GM21723 (cell line): ENCODE measurements around the gene PTPRN2.
"Not testable (repeated sequence)": the region's sequence is repeated elsewhere in the genome, so short reads cannot be mapped to it uniquely, and the experiment has no call there.

Experiments used
- ATAC-seq: cut with Tn5 transposase; IDR thresholded peaks from one replicate; pipeline ENCODE4 v1.9.1; 2021; ENCODE audit warnings: mild to moderate bottlenecking, moderate library complexity; ENCODE audit not compliant: unreplicated experiment

Gene PTPRN2

GRCh38 chr7:157930441-157930840, 657.2 kb downstream of the PTPRN2 start:
- no peak for ATAC-seq

- ATAC-seq, result no peak
Measured at GRCh38 chr7:157929671-157930070, 658.0 kb downstream of the PTPRN2 start.

DNA sequence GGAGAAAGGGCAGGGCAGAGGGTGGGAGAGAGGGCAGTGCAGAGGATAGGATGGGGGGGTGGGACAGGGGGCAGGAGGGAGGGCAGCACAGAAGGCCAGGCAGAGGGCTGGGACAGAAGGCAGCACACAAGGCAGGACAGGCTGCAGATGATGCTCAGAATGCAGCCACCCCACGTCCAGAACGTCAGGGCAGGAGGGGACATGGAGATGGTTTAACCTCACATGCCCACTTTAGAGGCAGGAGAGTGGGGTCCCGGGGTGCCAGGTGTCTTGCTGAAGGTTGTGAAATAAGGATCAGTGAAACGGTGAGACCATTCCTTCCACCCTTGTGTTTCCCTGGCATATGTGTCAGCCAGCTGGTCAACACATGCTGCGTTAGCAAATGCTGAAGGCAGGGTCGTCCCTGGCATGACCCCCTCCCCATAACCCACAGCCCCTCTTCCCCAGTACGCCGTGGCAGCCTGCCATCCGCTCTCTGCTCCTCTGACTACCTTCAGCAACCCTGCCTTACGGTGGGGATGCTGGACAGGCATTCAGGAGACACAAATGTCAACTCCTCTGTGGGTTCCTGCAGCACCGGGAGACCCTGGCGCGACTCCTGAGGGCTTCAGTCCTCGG, 658.7 kb downstream of the PTPRN2 start:
- no peak for ATAC-seq

GRCh38 chr7:157928171-157928794, 659.3 kb downstream of the PTPRN2 start:
- no peak for ATAC-seq

- no peak for ATAC-seq
Measured at GRCh38 chr7:157927313-157927925, 660.2 kb downstream of the PTPRN2 start.

DNA sequence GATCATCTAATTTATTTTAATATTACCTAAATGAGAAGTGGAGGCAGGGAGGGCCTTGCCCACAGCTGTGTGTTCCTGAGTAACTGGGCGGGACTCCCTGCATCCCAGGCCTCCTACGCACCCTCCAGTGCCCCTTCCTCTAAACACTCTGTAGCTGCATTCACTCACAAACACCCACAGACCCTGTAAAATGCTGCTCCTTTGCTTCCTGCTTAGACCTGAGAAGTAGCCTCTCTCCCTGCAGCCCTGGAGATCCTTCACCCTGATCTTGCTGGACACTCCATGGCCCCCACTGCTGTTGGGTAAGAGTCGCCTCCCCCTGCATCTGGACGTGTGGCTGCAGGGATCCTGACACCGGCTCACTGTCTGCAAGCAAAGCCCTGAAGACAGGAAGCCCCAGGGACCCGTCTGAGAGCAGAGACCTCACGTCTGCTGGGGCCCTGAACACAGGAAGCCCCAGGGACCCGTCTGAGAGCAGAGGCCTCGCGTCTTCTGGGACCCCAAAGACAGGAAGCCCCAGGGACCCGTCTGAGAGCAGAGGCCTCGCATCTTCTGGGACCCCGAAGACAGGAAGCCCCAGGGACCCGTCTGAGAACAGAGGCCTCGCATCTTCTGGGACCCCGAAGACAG, 661.0 kb downstream of the PTPRN2 start:
- no peak for ATAC-seq

DNA sequence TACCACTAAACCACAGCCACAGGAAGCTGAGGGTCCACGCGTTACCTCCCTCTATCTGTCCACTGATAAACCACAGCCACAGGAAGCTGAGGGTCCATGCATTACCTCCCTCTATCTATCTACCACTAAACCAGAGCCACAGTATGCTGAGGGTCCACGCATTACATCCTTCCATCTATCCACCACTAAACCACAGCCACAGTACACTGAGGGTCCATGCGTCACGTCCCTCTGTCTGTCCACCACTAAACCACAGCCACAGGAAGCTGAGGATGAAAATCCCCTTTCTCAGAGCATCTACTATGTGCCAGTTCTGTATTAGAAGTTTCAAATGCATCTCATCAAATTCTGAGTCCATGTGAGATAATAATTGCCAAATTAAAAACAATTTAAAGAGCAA, 661.5 kb downstream of the PTPRN2 start:
- no peak for ATAC-seq

DNA sequence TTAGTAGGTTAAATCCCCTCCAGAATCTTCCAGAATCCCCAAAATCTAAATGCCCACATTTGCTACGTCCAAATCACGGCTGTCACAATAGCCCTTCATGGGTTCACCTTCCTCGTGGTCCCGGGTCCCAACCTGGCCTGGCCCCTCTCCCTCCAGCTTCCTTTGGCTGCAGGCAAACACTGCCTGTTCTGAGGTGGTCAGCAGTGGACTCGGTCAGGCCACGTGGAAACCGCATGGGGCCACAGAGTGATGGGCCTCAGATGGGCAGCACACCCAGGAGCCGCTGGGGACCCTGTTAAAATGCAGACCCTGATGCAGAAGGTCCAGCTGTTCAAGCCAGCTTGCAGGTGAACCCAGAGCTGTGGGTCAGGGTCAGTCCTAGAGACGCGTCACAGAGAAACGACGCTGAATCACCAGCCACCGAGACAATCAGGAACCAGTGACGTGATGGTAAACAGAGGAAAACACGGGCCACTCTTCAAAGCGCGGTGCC, 662.2 kb downstream of the PTPRN2 start:
- ATAC-seq, result no peak

- ATAC-seq, result no peak
Measured at GRCh38 chr7:157923903-157924630, 663.6 kb downstream of the PTPRN2 start.

DNA sequence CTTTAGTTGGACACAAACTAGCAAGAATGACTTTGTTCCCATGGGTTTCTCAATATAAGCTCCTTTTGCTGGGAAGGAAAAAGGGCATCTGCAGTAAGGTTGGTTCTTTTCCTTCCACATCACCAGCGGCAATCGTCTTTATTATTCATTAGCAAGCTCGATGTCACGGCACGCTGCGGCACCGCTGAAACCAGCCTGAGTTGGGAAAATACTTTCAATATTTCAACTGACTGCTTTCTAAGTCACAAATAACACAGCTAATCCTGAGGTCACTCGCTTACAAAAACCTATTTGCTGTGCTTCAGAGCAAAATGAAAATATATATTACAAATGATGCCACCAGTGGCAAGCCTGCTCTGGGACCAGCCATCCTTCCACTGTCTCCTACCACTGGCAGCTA, 665.0 kb downstream of the PTPRN2 start:
- no peak for ATAC-seq

- ATAC-seq, result no peak
Measured at GRCh38 chr7:157918326-157919080, 669.1 kb downstream of the PTPRN2 start.

DNA sequence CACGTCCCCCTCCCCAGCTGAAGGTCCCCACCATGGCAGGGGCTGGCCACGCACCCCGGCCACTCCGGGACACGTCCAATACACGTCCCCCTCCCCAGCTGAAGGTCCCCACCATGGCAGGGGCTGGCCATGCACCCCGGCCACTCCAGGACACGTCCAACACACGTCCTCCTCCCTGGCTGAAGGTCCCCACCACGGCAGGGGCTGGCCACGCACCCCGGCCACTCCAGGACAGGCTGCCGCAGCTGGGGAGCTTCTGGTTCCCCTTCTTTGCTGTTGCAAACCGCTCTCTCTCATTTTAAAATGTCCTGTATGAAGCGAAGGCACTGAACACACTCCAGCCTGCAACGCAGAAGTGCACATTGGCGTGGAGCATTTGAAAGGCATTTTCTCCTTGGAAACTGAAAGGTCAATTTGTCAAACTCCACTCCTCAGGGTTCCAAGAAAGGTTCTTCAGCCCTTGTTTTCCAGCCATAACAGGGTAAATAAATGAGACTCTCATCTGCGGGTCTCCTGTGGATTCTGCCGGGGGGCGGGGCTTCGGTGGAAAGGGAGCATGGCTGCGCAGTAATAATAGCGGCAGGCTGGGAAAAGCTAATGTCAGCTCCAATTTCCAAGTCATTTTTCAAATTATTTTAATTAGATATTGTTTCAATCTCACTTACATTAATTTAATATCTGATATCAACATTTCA, 670.5 kb downstream of the PTPRN2 start:
- ATAC-seq, result no peak

DNA sequence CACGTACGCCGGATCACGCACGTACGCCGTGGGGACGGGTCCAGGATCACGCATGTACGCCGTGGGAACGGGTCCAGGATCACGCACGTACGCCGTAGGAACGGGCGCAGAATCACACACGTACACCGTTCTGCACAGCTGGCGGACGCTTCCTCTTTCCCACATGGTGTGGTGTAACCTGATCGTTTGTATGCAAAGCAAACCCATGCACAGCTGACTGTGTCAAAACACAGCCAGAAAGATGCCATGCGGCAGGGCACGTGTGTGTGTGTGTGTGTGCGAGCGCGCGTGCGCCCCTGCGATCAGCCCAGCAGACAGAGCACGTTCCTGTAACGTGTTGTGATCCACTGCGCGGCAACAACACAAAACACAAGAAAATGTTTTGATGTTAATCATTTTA, 677.2 kb downstream of the PTPRN2 start:
- no peak for ATAC-seq

GRCh38 chr7:157910045-157910444, 677.6 kb downstream of the PTPRN2 start:
- not testable (repeated sequence) for ATAC-seq

DNA sequence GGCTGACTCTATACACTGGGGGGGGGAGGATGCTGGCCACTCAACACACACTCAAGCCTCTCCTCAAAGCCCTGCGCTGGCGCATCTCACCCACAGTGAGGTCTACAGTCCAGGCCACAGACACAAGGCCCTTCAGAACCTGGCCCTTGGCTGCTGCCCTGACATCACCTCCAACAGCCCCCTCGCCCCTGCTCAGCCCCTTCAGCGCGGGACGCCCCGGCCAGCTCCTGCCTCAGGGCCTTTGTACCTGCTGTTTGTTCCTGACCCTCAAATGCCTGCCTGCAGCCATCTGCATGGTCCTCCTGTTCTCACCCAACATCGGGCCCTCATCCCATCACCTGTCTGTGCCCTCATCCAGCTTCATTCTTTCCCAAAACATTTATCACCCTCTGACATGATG, 678.3 kb downstream of the PTPRN2 start:
- no peak for ATAC-seq

GRCh38 chr7:157908006-157908782, 679.4 kb downstream of the PTPRN2 start:
- ATAC-seq, result no peak

DNA sequence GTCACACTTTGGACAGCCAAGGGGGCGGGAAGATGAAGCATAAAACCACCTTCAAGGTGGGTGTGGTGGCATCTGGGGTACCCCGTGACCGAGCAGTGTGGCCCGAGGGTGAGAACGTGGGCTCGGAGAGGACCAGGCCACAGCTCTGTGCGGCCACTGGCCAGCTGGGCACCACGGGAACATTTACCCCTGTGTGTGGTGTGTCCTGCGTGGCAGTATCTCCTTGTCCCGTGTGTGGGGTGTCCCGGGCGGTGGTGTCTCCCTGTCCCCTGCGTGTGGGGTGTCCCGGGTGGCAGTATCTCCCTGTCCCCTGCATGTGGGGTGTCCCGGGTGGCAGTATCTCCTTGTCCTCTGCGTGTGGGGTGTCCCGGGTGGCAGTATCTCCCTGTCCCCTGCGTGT, 680.5 kb downstream of the PTPRN2 start:
- no peak for ATAC-seq

GRCh38 chr7:157906583-157906982, 681.0 kb downstream of the PTPRN2 start:
- no peak for ATAC-seq
